ENCODE measurements around the gene OR1C1. TPM values are rescaled to one million over a fixed set of nuclear protein-coding genes. Genes with fewer than 3 reads are reported as not detected.
"Not testable (repeated sequence)": the region's sequence is repeated elsewhere in the genome, so short reads cannot be mapped to it uniquely, and the experiment has no call there.

The OR1C1 gene, protein sequence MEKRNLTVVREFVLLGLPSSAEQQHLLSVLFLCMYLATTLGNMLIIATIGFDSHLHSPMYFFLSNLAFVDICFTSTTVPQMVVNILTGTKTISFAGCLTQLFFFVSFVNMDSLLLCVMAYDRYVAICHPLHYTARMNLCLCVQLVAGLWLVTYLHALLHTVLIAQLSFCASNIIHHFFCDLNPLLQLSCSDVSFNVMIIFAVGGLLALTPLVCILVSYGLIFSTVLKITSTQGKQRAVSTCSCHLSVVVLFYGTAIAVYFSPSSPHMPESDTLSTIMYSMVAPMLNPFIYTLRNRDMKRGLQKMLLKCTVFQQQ
- not detected for polyA plus RNA-seq (2013, experiment 1 of 2; ENCODE audit: insufficient read length)
- not detected for polyA plus RNA-seq (2013, experiment 2 of 2; ENCODE audit: insufficient read length)

DNA sequence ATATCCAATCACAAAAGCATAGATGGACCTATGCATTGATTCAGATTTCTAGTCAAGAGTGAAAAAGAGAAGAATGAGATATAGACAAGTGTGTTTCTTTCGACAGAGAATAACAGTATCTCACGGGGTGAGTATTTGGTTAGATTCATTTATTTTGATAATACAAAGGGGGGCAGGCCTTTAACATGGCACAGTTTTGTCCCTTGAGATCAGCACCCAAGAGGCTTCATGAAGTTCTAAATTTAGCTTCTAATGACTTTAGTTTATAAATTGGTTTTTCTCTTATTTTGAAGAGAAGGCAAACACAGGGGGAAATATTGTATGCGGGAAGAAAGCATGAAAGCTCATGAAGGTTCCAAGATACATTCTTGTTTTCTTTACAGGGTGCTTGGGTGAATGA lies at the start of gene OR1C1:
OR1C1 (minus strand) TSS at position 101 of the 400 bp plus-strand sequence. CDS start 2,150 bp downstream, outside the sequence.
- DNase-seq: no peak

- no peak for DNase-seq
Measured at GRCh38 chr1:247797518-247797917, 37.2 kb upstream of the OR1C1 start.

DNA sequence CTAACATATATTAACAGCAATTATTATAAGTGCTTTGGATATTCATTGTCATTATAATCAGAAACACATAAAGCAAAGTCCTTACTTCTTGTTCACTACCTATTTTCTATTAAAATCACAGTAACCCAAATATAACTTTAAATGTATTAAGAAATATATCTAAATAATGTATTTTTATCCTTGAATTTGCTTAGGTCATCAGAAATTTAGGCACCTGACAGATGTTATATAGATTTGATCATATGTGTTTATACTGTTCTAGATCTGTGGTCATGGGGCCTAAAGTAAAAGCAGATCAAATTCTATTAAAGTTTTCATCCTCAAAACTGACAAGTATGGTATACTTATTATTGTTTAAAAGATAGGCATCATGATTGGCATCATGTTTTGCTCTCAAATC lies 9.2 kb upstream of the OR1C1 start:
- no peak for DNase-seq

DNA sequence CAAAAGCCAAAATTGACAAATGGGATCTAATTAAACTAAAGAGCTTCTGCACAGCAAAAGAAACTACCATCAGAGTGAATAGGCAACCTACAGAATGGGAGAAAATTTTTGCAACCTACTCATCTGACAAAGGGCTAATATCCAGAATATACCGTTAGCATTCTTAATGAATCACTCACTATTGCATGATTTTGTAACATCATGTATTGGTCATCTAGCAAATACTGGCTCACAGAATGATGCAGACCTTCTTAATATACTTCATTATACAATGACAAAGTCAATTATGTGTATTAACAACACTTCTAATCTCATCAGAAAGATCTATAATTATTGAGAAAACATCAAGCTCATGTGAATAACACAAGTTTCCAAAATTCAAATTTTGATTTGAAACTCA lies 6.0 kb downstream of the OR1C1 start:
- DNase-seq: not testable (repeated sequence)

DNA sequence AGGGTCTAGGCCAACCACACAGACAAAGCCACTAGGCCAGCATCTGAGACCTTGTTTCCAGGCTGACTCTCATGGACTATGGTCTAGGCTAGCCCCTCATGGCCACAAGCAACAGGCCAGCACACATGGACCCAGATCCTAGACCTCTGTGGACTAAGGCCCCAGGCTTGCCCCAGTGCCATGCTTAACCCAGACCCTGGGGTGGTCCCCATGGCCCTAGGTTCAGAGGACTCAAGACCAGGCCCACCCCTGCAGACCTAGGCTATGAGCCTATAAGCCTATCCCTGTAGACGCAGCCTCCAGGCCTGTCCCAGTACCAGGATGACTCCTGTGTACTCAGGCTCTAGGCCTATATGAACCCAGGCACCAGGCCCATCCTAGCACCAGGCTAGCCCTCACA lies 10.5 kb downstream of the OR1C1 start:
- no peak for DNase-seq

- no peak for DNase-seq
Measured at GRCh38 chr1:247748041-247748440, 12.3 kb downstream of the OR1C1 start, which contains the start of gene OR14A2. TSS of gene OR14A2 (minus strand) at chr1:247748141.

GRCh38 chr1:247747616-247748015 lies 12.7 kb downstream of the OR1C1 start:
- DNase-seq: no peak

GRCh38 chr1:247746391-247746935 lies 13.9 kb downstream of the OR1C1 start:
- DNase-seq: no peak

DNA sequence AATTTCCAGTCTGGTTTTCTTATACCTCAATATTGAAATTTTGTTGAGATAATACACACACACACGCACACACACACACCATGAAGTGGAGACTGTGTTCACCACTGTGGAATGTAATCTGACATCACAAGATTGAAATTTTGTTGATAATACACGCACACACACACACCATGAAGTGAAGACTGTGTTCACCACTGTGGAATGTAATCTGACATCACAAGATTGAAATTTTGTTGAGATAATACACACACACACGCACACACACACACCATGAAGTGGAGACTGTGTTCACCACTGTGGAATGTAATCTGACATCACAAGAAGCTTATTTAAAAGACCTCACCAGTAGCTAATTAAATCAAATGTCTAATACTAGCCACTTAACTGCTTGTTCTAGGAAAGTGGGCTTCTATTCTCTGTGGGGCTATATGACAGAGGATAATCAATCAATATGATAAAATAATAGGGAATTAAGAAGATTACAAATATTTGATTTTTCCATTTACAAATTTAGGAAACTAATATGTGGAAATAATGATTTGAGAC lies 18.1 kb downstream of the OR1C1 start:
- DNase-seq: peak; percentile 8

DNA sequence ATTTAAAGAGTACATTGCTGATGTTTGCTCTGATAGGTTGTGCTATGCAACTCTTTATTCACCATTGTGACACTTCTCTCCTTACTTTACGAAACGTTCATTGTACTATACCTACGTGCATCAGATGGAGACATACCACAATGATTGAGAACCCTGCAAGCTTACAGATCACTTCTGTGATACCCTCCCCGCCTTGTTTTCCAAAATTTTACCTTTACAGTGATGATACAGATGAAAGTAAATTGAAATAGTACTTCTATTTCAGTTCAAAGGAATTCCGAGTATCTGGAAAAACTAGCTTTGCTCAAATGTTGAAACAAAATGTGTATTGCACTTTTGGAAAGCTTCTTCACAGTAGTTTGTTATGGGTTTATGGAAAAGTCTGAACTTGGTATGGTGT lies 18.6 kb downstream of the OR1C1 start:
- DNase-seq: no peak

DNA sequence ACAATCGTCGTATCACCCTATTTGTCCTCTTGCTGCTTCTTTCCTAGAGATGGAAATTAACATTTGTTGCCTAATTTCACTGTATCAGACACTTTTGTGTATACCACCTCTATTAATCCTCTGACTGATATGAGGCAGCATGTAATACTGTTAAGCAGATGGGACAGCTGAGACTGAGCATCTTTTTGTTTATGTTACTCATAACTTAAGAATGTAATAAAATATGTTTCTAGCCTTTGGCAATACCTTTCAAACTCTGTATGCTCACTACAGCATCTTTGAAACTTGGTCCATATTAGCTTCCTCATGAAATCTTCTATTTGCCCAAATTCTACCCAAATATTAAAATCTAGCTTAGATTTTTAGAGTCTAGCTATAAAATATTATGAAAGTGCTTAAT lies 19.6 kb downstream of the OR1C1 start:
- DNase-seq: no peak

DNA sequence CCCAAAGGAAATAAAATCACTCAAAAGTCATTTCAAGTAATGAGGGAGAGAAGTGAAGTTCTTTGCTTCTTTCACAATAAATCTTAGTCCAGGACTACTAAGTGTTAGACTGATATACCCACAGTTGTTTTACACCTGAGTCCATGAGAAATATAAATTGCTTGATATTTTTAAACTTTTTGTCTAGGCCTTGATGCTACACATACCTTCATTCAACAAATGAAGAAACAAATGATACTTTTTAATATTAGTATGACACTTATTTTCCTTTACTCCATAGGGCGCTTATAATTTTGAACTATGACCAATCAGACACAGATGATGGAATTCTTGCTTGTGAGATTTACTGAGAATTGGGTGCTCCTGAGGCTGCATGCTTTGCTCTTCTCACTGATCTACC lies 22.0 kb downstream of the OR1C1 start, which contains the start of gene OR14K1:
OR14K1 (plus strand) TSS at position 301 of the 400 bp plus-strand sequence; CDS start at position 301, 0 bp downstream.
- DNase-seq: no peak

- no peak for DNase-seq
Measured at GRCh38 chr1:247721222-247721621, 39.1 kb downstream of the OR1C1 start.

DNA sequence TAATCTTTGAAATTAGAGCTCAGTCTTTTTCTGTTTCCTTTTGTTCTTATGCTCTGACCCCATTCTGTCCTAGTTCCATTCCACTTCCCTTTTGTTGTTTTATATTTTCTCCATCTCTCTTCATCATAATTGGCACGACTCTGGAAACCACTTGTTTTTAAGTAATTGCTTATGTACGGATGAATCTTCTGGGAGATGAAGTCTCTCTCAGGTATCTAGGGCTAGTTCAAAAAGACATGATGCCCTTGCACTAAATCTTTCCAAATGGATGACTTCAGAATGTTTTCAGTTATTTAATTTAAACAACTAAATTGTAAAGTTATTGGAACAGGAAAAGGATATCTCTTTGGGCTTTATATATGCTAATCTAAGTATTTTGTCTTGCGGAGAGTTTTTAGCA lies 43.8 kb downstream of the OR1C1 start, which contains the start of gene OR6F1:
OR6F1 (minus strand) TSS at position 101 of the 400 bp plus-strand sequence. CDS start 3,891 bp downstream, outside the sequence.
- no peak for DNase-seq

GRCh38 chr1:247713753-247714152 lies 46.6 kb downstream of the OR1C1 start:
- DNase-seq: no peak

DNA sequence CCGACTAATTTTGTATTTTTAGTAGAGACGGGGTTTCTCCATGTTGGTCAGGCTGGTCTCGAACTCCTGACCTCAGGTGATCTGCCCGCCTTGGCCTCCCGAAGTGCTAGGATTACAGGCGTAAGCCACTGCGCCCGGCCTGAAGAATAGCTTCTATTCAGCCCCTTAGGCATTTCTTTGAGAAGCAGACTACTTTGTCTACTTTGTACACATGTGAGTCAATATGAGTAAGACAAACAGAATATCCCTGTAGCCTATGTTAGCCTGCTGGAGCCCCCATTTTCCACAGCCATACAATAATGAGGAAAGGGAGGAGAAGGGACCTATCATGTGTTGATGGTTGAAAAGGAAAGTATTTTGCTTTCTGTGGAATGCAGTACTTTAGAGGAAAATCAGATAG lies 49.7 kb downstream of the OR1C1 start:
- not testable (repeated sequence) for DNase-seq

All from fibroblast of skin of abdomen (primary cell).